HUDEP-2 (cell line): ENCODE results near the gene ADAMTSL1.

Source experiments
- DNase-seq, 76 experiments: peaks; one replicate each; lab custom pipeline; 2025; ENCODE audit not compliant: unreplicated experiment in 76 of 76; lab: John Stamatoyannopoulos, UW

ADAMTSL1 gene

DNA sequence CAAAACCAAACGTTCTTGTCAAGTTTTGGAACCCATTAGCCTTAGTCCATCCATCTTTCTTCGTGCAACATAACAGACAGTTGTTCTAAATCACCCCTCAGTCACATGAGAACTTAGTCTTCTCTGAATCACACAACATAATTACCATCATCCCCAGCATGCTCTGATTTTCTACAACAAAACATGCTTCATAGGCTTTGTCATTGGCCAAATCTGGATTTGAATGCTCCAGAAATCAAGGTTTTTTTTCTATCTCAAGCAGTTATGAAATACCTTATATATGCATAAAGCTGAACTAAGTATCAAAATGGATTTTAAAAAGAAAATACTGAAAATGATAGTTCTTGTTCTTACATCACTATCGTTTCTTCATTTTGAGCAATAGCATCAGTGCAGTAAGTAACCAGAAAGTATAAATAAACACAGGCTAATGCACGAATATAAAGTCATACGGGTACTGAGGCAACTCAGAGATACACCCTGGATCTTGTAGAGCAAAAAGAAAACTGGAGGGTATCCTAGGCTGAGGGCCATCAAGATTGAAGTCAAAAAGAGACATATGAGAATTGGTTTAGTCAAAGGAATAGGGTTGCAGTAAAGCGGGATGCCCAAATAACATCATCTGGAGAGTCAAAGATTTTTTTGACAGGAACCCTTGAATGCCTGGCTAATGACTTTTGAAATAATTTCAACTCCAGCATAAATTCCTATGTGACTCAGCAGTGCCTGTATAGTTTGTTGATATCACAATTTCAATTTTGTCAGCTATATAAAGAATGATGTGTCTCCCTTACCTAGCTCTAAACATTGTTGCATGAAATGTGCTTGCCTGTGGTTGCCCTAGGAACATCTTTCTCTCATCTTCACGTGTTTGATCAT, 164.7 kb downstream of the ADAMTSL1 start:
- no peak for DNase-seq

DNA sequence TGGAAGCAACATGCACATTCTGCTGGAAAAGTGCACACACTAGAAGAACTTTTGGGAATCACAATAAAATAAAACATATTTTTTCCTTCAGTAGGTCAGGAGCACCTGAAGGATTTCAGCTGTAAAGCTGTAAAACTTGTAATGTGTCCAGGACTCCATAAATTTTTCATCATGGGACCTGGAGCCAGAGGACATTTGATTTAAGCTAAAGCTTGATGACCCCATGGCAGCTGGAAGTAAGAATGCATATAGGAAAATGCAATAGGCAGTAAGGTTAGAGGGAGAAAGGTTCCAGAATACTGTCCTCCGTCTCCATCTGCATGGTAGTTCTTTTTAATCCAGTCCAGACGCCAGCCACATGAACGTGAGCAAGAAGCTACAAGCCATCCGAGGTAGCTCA, 166.0 kb downstream of the ADAMTSL1 start:
- DNase-seq = no peak

DNA sequence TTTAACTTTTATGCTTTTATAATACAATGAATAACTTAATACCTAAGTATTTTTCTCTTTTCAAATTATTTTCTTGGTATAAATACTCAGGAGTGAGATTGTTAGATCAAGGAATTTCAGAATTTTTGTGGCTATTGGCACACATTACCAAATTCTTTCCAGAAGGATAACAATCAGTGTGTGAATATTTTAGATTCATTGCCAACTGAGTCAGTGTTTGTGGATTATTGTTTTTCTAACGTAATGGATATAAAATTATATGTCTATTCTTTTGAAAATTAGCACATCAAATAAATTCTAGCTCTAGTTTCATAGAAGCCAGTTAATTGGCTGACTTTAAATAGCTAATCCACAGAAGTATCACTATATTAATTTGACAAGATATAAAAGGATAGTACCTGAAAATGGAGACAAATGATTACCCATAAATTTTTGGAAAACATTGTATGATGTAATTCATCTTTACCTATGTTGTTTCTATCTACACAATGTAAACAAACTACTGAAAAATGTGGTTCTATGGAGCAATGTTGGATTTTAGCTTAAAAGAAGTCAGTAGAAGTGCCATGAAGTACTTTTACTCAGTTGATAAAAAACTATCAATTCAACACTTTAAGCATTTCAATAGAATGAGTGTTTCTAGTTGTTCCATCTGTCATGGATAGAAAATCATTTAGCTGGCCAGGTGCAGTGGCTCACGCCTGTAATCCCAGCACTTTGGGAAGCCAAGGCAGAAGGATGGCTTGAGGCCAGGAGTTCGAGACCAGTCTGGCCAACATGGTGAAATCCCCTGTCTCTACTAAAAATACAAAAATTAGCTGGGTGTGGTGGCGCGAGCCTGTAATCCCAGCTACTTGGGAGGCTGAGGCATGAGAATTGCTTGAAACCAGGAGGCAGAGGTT, 185.1 kb downstream of the ADAMTSL1 start:
- no peak for DNase-seq

DNA sequence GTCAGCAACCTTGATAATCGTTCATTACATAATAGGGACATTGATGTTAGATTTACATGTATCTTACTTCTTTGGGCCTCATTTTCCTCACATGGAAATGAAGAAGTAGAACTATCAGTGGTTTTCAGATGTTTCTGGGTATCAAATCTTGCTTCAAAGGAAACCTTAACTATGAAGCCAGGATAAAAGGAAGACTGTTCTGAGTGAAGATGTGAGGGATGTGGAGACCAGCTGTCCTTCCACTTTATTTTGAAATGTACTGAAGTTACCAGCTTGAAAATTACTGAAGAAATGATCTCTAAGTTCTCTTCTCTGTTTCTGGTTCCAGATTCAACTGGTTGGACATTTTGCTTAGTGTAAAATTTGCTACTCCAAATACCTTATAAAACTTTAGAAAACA, 186.0 kb downstream of the ADAMTSL1 start:
- no peak for DNase-seq

DNA sequence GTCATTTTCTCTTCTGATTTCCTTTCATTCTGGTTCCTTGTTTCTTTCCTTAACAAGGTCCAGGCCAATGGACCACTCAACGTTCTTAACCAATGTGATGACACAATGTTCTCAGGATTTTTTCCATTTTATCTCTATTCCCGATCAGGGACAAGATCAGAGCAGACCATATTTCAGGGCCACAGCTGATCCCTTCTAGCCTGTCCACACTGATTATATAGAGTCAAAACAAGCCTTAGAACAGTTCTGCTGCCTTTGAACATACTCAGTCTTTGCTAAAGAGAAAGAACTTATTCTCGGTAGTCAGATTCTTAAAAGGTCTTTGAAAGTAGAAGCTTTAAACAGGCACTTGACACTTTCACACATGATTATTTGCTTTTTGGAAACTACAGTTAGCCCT, 188.4 kb downstream of the ADAMTSL1 start:
- no peak for DNase-seq

DNA sequence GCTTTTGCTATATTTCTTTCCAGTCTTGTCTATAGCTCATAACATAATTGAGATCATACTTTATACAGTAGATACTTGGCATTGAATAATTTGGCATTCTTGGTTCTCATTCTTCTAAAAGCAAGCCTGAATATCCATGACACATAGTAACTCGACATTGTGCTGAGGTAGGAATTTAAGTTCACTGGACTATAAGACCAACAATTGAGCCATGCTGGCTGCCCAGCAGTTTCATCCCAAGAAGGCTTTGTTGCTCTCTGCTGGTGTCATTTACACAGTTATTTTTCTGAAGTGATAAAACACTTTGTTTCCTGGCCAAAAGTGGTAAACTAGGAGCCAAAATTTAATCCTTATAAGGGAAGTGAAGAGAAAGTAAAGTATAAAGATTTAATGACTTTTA, 192.0 kb downstream of the ADAMTSL1 start:
- DNase-seq = no peak

DNA sequence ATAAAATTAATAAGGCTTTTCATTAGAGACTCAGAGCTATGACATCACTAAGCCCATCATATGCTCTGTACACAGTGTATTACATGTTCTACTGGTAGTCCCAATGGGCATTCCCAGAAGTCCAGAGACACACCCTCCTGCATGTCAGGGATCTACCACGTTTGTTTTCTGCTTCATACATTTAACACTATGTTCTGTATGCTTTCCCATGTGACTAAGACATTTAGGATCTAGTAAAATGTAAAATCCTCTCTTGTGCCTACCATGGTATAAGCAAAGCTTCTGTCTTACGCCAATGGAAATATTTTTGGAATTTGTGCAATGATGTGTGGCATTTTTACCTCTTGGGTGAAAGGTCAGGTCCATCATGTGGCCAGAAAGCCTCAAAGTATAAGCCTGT, 192.4 kb downstream of the ADAMTSL1 start:
- no peak for DNase-seq

DNA sequence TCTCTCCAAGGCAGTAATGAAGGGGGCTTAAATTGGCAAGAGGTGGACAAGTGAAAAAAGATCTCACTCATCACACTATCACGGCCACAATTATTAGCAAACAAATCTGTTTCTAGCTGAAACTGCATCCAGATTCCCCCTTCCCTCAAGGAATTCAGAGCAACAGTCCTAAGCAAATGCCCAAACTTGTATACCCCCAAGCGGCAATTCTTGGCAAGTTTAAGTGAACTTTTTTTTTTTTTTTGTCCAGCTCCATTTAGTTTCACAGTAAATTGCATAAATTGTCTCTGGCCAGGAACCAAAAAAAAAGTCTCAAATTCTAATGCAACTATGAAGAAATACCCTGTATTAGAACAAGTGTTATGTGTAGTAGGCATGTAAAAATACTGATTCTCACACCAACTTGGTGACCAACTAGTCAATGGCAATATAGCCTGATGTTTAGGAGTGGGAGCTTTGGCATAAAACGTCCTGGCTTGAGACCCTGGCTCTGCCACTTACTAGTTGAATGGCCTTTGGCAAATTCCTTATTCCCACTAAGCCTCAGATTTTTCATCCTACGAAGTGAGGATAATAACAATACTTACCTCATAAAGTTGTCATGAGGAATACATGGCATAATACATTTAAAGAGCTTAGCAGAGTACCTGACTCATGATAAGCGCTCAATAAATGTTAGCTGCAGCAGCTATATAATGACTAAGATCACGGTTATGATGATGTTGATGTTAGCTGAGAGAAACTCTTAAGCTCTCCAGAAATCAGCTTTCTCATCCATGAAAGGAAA, 193.2 kb downstream of the ADAMTSL1 start:
- DNase-seq = no peak

DNA sequence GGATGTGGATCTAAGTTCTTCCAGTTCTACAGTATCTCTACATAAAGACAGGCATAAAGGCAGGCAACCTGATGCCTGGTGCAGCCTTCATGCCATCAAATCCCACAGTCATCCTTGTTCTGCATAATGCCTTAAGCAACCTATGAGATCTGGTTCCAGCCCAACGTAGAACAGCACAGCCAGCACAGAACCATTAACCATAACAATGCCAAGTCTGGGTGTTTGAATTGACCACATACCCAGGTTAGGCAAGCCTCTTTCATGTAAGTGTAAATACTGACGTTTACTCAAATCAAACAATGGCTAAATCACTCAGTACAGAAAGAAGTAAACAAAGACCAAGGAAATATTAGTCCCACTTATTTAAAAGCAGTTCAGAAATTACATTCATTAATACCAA, 195.0 kb downstream of the ADAMTSL1 start:
- DNase-seq = no peak

DNA sequence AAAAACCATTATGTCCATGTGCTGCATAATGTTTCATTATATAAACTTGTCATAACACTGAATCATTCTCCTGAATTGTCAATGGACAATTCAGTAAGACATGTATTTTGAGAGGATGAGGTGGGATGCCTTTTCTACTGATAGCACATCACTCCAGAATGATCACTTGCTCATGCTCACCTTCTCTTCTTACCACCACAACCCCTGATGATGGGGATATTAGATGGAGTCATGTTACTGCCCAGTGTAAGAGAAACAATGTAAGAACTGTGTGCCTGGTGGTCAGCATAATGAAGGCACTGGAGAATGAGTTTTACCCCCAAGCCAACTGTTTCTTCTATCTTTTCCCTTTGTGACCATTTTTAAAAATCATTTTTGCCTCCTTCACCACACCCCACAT, 198.8 kb downstream of the ADAMTSL1 start:
- no peak for DNase-seq

DNA sequence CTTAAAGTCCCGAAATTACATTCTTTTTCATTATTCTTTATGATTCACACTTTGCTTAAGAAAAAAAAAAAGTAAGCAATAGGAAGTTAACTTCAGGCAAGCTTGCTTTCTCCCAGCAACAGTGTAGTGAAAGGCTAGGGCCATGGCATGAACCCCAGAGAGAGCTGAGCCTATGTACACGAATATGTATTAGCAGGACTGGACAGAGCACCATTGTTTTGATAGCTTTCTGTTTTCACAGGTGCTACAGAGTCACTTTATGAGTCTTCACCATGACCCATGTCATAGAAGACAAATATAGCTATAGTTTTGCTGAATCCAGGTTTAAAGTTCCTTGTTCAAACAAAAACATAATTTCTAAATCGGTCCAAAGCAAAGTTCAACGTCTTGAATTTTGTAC, 199.2 kb downstream of the ADAMTSL1 start:
- DNase-seq = no peak

DNA sequence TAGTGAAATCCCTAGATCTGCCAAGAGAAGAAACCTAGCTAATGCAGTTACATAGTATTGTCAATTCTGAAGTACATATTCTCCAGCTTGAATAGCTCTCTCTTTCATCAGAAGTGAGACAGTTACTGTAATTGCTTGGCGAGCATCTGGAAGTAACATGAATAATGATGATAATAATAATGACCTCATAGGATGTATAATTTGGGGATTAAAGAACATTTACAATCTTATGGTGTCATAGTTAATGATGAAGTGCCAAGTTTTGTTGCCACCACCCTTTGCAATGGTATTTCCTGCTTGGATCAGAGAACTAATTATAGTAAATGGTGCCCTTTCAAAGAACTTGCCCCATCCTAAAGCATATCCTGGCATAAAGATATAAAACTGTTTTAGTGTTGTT, 201.4 kb downstream of the ADAMTSL1 start:
- DNase-seq = no peak

DNA sequence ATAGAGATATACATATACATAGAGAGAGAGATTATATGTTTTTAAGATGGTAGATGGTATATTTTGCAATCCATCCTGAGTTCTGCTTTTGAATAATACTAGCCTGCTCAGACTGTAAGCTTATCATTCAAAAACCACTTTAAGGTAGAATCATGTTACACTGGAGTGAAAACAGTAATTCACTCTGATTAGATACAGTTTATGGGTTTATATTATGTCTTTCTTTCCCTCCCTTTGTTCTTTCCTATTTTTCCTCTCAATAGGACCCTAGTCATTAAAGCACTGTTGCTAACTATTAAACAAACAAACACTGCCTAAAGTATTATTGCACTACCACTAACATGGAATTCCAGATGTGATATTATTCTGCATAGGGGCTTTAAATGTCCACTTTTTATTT, 202.0 kb downstream of the ADAMTSL1 start:
- no peak for DNase-seq

DNA sequence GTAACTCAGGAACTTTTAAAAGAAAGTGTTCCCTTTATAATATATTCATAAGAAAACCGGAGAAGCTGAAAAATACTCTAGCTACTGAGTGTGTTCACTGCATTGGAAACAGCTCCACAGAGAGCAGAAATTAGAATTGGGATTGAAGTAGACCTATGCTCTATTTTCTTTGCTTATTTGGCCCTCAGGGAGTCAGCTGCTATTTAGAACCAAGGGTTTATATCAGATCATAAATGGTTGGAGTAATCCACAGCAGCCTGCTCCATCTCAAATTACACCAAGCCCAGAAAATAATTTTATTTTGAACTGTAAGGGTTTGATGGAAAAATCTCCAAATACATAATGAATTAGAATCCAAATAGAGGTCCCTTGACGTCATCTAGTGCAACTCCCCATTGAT, 202.6 kb downstream of the ADAMTSL1 start:
- no peak for DNase-seq

DNA sequence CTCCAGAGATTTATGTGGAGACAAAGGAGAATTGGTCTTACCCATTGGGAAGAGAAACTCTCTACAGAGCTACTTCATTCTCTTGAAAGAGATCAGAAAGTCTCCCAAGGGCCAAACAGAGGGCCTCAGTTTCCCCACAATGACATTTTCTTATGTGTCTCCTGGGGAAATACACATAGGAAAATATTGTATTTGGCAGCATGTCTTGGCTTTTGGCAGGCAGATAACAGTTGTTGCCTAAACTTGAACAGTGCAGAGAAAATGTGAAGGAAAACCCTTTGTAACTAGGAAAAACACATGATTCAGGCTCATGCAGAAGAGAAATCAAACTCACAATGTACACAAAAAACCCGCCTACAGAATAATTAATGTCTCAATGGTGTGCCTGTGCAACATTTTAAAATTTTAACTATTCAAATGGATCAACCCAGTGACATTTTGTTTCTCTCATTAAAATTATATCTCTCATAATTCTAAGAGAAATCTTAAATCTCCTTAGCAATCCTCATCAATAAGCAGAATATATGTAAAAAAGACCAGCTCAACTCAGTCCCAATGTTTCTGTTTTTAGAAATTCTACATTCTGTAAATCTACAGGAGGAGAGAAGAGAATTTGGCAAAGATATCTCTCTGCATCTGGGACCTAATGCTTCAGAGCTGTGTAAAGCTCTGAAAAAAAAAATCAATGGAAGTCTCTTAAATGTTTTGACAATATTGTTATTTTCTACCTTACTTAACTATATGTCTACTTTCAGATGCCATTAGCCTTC, 205.1 kb downstream of the ADAMTSL1 start:
- DNase-seq = no peak

DNA sequence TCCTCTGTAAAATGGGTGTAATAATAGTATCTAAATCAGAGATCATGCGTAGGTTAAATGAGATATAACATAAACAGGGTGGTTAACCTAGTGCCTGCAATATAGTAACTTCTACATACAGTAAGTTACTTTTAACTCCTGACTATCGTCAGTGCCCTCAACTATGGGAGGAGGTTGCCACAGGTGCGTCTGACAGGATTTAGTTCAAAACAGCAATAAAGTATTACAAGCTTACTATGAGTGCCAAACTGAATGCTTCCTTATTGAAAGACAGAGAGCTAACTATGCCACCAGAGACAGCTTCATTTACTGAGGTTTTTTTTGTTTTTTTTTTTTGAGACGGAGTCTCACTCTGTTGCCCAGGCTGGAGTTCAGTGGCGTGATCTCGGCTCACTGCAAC, 209.0 kb downstream of the ADAMTSL1 start:
- DNase-seq = no peak

DNA sequence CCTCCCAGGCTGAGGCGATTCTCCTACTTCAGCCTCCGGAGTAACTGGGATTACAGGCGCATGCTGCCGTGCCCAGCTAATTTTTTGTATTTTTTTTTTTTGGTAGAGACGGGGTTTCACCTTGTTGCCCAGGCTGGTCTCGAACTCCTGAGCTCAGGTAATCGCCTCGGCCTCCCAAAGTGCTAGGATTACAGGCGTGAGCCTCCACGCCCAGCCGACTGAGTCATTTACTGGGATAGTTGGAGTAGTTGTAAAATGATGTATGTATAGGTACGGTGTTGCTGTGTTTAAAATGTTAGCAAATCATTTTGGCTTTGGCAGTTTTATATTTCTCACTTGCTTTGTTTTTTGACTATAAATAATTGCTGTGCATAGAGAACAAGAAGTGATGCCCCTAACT, 209.4 kb downstream of the ADAMTSL1 start:
- DNase-seq = no peak

DNA sequence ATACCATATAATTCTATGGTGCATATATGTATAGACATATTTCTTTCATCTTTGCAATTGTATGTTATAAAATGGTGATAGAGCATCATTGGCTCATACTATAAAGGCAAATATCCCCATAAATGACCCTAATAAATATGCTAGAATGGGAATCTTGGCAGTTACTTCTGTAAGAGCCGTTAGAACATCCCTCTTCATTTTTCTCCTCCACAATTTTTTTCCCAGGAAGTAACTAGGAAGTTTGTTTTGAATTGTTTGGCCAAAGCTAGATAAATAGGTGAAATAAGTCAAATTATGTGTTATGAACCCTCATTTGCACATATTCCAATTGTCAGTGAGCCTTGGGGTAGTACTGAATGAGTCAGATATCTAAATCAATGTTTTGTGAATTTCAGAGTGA, 209.9 kb downstream of the ADAMTSL1 start:
- no peak for DNase-seq

DNA sequence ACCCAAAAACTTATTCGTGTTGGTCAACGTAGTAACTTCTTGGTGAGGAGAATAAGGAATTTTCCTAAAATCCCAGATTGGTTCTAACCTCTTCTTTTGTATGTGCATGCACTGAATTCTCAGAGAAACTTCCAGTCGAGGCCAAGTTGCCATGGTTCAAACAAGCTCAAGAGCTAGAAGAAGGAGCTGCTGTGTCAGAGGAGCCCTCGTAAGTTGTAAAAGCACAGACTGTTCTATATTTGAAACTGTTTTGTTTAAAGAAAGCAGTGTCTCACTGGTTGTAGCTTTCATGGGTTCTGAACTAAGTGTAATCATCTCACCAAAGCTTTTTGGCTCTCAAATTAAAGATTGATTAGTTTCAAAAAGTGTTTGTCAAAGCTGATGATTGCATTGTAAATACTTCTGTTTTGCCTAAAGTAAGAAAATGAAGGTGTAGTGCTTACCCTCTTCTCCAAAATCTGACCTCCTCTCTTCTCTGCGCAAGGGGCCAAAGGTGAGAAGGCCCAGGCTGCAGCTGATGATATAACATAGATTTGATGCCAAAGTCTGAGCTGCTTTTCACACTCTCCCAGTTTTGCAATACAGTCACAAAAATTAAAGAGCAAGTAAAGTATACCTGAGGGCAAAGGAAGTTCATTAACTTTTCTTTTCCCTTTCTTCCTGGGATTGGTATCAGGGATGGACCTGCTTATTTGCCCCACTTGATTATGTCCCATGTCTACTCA, 210.8 kb downstream of the ADAMTSL1 start:
- DNase-seq = no peak
